22Rv1 (cell line): ENCODE results near the gene SLIT1.

Experiments used
- CTCF ChIP-seq: fragments of 450-650 bp; IDR thresholded peaks from 2 replicates; pipeline ENCODE4 v1.5.1; 2017; ENCODE audit warnings: mild to moderate bottlenecking
- ZFX ChIP-seq: fragments of 450-650 bp; IDR thresholded peaks from 2 replicates; pipeline ENCODE4 v1.6.1; 2017; ENCODE audit warnings: antibody characterized with exemption, borderline replicate concordance

GRCh38 chr10:97047788-97048187 is 138.0 kb downstream of the SLIT1 start:
- TF ChIP-seq CTCF (no peak), ZFX (no peak)
